HG03097 (cell line): ENCODE measurements around the gene KLHDC8A.
"Not testable (repeated sequence)": the region's sequence is repeated elsewhere in the genome, so short reads cannot be mapped to it uniquely, and the experiment has no call there.

Experiments used
- ATAC-seq: cut with Tn5 transposase; IDR thresholded peaks from one replicate; pipeline ENCODE4 v1.9.1; 2021; ENCODE audit not compliant: unreplicated experiment, low FRiP score

Gene KLHDC8A

GRCh38 chr1:205373022-205373797 lies 16.5 kb upstream of the KLHDC8A start:
- ATAC-seq, result no peak

- no peak for ATAC-seq
Observed at GRCh38 chr1:205371871-205372660, 15.3 kb upstream of the KLHDC8A start.

- ATAC-seq, result no peak
Observed at GRCh38 chr1:205370780-205371179, 14.1 kb upstream of the KLHDC8A start.

- ATAC-seq, result no peak
Observed at GRCh38 chr1:205369701-205370123, 13.0 kb upstream of the KLHDC8A start.

- no peak for ATAC-seq
Observed at GRCh38 chr1:205368478-205368877, 11.8 kb upstream of the KLHDC8A start.

GRCh38 chr1:205365945-205366463 lies 9.3 kb upstream of the KLHDC8A start:
- ATAC-seq, result no peak

- not testable (repeated sequence) for ATAC-seq
Observed at GRCh38 chr1:205365086-205365485, 8.4 kb upstream of the KLHDC8A start.

- no peak for ATAC-seq
Observed at GRCh38 chr1:205360891-205361290, 4.2 kb upstream of the KLHDC8A start.

GRCh38 chr1:205359771-205360565 lies 3.2 kb upstream of the KLHDC8A start:
- ATAC-seq, result no peak

GRCh38 chr1:205358579-205358978 lies 1.9 kb upstream of the KLHDC8A start:
- no peak for ATAC-seq

GRCh38 chr1:205357567-205357966 lies 845 bp upstream of the KLHDC8A start:
- no peak for ATAC-seq

GRCh38 chr1:205355075-205355453 lies 1.7 kb downstream of the KLHDC8A start:
- no peak for ATAC-seq

GRCh38 chr1:205354259-205355074 lies 2.3 kb downstream of the KLHDC8A start:
- ATAC-seq, result no peak

- no peak for ATAC-seq
Observed at GRCh38 chr1:205353612-205354011, 3.1 kb downstream of the KLHDC8A start.

- ATAC-seq, result no peak
Observed at GRCh38 chr1:205353191-205353590, 3.5 kb downstream of the KLHDC8A start.

GRCh38 chr1:205351984-205352713 lies 4.6 kb downstream of the KLHDC8A start:
- no peak for ATAC-seq

GRCh38 chr1:205350691-205351141 lies 6.0 kb downstream of the KLHDC8A start:
- ATAC-seq, result no peak

- no peak for ATAC-seq
Observed at GRCh38 chr1:205350124-205350523, 6.6 kb downstream of the KLHDC8A start.
